ENCODE measurements around the gene BACH2. TPM values are rescaled to one million over a fixed set of nuclear protein-coding genes. Genes with fewer than 3 reads are reported as not detected.

The BACH2 gene
- total and polyA plus RNA-seq, 7 donors: 0.12 to 16.9 (median 5.9) TPM

DNA sequence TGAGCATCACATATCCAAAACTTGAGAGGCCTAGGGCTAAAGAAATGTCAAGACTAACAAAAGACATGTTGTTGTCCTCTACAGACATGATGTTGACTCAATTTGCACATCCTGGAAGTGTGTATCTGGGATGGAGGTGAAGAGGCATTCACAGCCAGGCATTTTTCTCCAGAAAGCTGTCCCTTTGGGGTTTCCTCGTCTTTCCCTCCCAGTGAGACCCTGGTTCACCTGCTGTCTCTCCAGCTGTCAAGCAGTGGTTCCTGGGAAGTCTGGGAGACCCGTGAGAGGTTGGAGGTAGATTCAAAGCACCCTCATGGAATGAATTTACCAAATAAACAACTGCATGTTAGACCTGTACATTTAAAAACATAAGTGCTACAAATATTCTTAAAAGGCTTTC lies 32.1 kb downstream of the BACH2 start:
- no peaks in the 10 kb centered on the region for H3K27me3 ChIP-seq (ENCODE audit: insufficient read depth in 3 of 3, low read length in 2 of 3)

DNA sequence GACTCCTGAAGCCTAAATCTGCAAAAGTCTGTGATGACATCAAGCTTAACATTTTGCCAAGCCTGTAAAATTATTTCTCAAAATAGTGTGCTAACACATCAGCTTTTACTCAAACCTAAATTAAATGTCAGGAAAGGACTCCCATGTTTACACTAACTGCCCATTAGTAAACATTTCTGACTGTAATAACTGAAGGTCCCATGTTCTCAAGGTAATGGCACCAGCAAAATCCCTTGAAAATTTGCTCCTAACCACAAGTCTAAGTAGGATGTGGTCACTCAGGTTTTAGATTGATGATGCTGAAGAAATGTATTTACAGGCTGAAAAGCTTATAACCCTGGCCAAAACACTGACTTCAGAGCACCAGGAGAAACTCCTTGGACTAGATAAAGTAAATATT lies 33.0 kb downstream of the BACH2 start:
- Histone ChIP-seq H3K9me3 (no peaks in the 10 kb centered on the region), H3K27me3 (ENCODE audit: insufficient read depth in 3 of 3, low read length in 2 of 3) (no peaks in the 10 kb centered on the region), H3K27ac (no peak overlapping the region), H3K4me1 (peaks cover 5% of the 10 kb centered on the region), H3K4me3 (no peak overlapping the region), H3K36me3 (ENCODE audit: insufficient read depth in 1 of 2, low read depth in 1 of 2) (no peaks in the 10 kb centered on the region)
- DNase-seq (no peak), ATAC-seq (no peak)
- intact Hi-C loops (cut with DNase I): no loop called here
- TF ChIP-seq, protein P1, sequence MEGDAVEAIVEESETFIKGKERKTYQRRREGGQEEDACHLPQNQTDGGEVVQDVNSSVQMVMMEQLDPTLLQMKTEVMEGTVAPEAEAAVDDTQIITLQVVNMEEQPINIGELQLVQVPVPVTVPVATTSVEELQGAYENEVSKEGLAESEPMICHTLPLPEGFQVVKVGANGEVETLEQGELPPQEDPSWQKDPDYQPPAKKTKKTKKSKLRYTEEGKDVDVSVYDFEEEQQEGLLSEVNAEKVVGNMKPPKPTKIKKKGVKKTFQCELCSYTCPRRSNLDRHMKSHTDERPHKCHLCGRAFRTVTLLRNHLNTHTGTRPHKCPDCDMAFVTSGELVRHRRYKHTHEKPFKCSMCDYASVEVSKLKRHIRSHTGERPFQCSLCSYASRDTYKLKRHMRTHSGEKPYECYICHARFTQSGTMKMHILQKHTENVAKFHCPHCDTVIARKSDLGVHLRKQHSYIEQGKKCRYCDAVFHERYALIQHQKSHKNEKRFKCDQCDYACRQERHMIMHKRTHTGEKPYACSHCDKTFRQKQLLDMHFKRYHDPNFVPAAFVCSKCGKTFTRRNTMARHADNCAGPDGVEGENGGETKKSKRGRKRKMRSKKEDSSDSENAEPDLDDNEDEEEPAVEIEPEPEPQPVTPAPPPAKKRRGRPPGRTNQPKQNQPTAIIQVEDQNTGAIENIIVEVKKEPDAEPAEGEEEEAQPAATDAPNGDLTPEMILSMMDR (IDR thresholded peaks at IDR 0.05): no peak

More for the DNA sequence above, 32.1 kb downstream of the BACH2 start:
- Histone ChIP-seq H3K4me3 (no peak overlapping the region), H3K36me3 (ENCODE audit: insufficient read depth in 1 of 2, low read depth in 1 of 2) (no peaks in the 10 kb centered on the region), H3K9me3 (no peaks in the 10 kb centered on the region), H3K4me1 (peaks cover 13% of the 10 kb centered on the region), H3K27ac (no peak overlapping the region)
- 80 to 90% (median 88%) methylated on average over 2 of the region's 2 CpGs for WGBS, 3 donors
- DNase-seq (no peak), ATAC-seq (no peak)
- intact Hi-C loops (cut with DNase I): no loop called here
- TF ChIP-seq, protein P1 (IDR thresholded peaks at IDR 0.05): no peak

DNA sequence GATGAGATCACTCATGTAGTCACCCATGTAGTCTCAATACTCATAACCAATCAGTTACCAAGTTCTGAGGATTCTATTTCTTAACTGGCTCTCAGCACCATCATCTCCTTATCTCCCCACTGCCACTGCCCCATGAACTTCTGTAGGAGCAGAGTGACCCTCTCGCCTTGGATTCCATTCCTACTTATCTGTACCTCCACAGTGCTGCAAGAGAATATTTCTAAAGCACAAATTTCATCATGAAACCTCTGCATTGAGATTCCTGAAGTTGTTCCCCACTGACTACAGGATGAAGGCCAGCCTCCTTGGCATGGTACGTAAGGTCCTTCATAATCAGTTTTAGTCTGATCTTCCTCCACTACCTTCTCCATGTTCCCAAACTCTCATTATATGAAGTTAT lies 34.8 kb downstream of the BACH2 start:
- Histone ChIP-seq H3K9me3 (no peaks in the 10 kb centered on the region), H3K4me3 (no peak overlapping the region), H3K27ac (no peak overlapping the region), H3K36me3 (ENCODE audit: insufficient read depth in 1 of 2, low read depth in 1 of 2) (no peaks in the 10 kb centered on the region), H3K27me3 (ENCODE audit: insufficient read depth in 3 of 3, low read length in 2 of 3) (no peaks in the 10 kb centered on the region), H3K4me1 (no peaks in the 10 kb centered on the region)
- DNase-seq (no peak), ATAC-seq (no peak)
- TF ChIP-seq, protein P1 (IDR thresholded peaks at IDR 0.05): no peak
- WGBS, 3 donors: 95 to 99% (median 98%) methylated on average over 2 of the region's 2 CpGs
- intact Hi-C loops (cut with DNase I): no loop called here

DNA sequence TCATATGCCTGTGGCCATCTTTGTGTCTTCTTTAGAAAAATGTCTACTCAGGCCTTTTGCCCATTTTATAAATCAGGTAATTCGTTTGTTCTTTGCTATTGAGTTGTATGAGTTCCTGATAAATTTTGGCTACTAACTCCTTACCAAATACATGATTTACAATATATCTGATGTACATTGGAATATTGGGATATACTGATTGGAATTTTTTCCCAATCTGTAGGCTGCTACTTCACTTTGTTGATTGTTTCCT lies 39.2 kb downstream of the BACH2 start:
- Histone ChIP-seq H3K27ac (no peak overlapping the region), H3K36me3 (ENCODE audit: insufficient read depth in 1 of 2, low read depth in 1 of 2) (no peaks in the 10 kb centered on the region), H3K9me3 (no peaks in the 10 kb centered on the region), H3K4me1 (peaks cover 8% of the 10 kb centered on the region), H3K27me3 (ENCODE audit: insufficient read depth in 3 of 3, low read length in 2 of 3) (no peaks in the 10 kb centered on the region), H3K4me3 (no peak overlapping the region)
- ATAC-seq (no peak), DNase-seq (no peak)
- TF ChIP-seq, protein P1 (IDR thresholded peaks at IDR 0.05): no peak
- 93 to 97% (median 95%) methylated on average over 1 of the region's 1 CpG for WGBS, 3 donors
- intact Hi-C loops (cut with DNase I): no loop called here

DNA sequence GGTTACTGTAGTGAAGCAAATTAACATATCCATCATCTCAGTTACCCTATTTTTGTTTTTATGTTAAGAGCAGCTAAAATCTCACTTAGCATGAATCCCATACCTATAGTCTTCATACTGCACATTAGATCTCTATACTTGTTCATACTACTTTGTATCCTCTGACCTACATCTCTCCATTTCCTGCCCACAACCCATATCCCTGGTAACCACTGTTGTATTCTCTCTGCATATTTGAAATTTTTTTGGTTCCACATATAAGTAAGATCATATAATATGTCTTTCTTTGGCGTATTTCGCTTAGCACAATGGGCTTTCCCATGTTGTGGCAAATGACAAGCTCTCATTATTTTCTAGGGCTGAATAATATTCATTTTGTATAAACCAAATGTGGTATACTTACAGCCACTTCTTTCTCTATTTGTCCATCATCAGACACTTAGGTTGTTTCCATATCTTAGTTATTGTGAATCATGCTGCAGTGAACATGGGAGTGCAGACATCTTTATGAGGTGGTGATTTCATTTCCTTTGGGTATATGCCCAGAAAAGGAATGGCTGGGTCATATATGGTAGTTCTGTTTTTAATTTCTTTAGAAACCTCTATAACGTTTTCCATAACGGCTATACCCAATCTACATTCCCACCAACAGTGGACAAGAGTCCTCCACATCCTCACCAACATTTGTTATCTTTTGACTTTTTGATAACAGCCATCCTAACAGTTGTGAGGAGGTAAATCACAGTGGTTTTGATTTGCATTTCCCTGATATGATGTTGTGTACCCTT lies 39.8 kb downstream of the BACH2 start:
- WGBS, 3 donors: 88 to 93% (median 89%) methylated on average over 4 of the region's 4 CpGs

More for the DNA sequence above, 39.8 kb downstream of the BACH2 start:
- no peaks in the 10 kb centered on the region for H3K9me3 ChIP-seq
- H3K27me3 ChIP-seq (ENCODE audit: insufficient read depth in 3 of 3, low read length in 2 of 3): no peaks in the 10 kb centered on the region
- H3K4me3 ChIP-seq: no peak overlapping the region
- intact Hi-C loops (cut with DNase I): no loop called here
- H3K36me3 ChIP-seq (ENCODE audit: insufficient read depth in 1 of 2, low read depth in 1 of 2): no peaks in the 10 kb centered on the region
- DNase-seq (no peak), ATAC-seq (no peak)
- TF ChIP-seq, protein P1 (IDR thresholded peaks at IDR 0.05): no peak
- no peak overlapping the region for H3K27ac ChIP-seq
- H3K4me1 ChIP-seq: peaks cover 12% of the 10 kb centered on the region
